ENCODE measurements around the gene PLCE1. TPM values are rescaled to one million over a fixed set of nuclear protein-coding genes. Genes with fewer than 3 reads are reported as not detected.

PLCE1 gene
- total and polyA plus RNA-seq, 2 experiments from 2014 or later = 1.6 to 1.9 TPM

- DNase-seq (ENCODE audit: low read depth in 1 of 2, low spot score in 1 of 2) = no peak
- Histone ChIP-seq H3K27ac (no peak overlapping the region), H3K4me3 (no peak overlapping the region), H3K9me3 (ENCODE audit: low read depth) (no peaks in the 10 kb centered on the region), H3K4me1 (ENCODE audit: low read depth) (peaks cover 4% of the 10 kb centered on the region), H3K36me3 (no peaks in the 10 kb centered on the region), H3K27me3 (no peaks in the 10 kb centered on the region)
- no peak for TF ChIP-seq CTCF (IDR thresholded peaks at IDR 0.05; ENCODE audit: low read depth, low read length)
Observed at GRCh38 chr10:94011296-94011695, 17.6 kb downstream of the PLCE1 start.

DNA sequence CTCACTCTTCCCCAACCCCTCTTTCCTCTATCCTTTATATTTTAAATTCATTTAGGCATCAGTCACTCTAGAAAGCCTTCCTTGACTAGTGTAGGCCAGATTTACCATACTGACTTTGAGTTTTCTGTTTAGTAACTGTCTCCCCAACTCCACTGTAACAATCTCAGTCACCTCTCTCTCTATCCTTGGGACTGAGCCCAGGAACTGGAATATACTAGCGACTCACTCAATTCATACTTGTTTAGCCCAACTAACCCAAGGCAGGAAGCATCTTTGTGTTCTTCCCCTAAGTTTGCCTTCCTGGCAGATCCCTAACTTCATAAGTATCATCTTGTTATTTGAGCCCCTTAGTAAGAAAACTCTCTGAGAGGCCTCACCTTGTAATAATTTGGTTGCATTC is 19.1 kb downstream of the PLCE1 start:
- TF ChIP-seq CTCF (IDR thresholded peaks at IDR 0.05; ENCODE audit: low read depth, low read length) = no peak
- no peak for DNase-seq (ENCODE audit: low read depth in 1 of 2, low spot score in 1 of 2)
- Histone ChIP-seq H3K9me3 (ENCODE audit: low read depth) (no peaks in the 10 kb centered on the region), H3K27me3 (no peaks in the 10 kb centered on the region), H3K4me3 (no peak overlapping the region), H3K36me3 (no peaks in the 10 kb centered on the region), H3K27ac (no peak overlapping the region), H3K4me1 (ENCODE audit: low read depth) (no peaks in the 10 kb centered on the region)

DNA sequence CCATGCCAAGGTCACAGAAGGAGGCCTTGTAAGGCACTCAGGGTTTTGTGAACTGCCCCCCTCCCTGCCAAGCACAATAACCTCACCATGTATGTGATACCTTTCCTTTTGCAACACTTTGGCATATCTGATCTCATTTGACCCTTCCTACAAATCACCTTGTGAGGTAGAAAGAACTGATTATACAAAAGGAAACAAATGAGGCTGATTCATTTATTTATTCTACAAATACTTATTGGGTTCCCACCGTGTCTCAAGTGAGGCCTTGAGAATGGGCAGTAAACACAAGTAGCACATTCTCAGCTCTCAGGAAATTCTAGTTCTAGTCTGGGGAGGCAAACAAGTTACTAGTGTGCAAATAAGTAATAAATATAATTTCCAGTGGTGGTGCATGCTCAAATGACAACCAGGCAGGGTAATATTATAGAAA is 19.6 kb downstream of the PLCE1 start:
- no peak for TF ChIP-seq CTCF (IDR thresholded peaks at IDR 0.05; ENCODE audit: low read depth, low read length)

GRCh38 chr10:94014304-94014703 is 20.6 kb downstream of the PLCE1 start:
- H3K9me3 ChIP-seq (ENCODE audit: low read depth) = no peaks in the 10 kb centered on the region
- no peak overlapping the region for H3K4me3 ChIP-seq
- no peak for TF ChIP-seq CTCF (IDR thresholded peaks at IDR 0.05; ENCODE audit: low read depth, low read length)
- H3K36me3 ChIP-seq = no peaks in the 10 kb centered on the region
- H3K4me1 ChIP-seq (ENCODE audit: low read depth) = no peaks in the 10 kb centered on the region
- H3K27me3 ChIP-seq = no peaks in the 10 kb centered on the region
- H3K27ac ChIP-seq = no peak overlapping the region
- DNase-seq (ENCODE audit: low read depth in 1 of 2, low spot score in 1 of 2) = no peak

More for the DNA sequence above, 19.6 kb downstream of the PLCE1 start:
- no peaks in the 10 kb centered on the region for H3K9me3 ChIP-seq (ENCODE audit: low read depth)
- H3K4me3 ChIP-seq = no peak overlapping the region
- no peaks in the 10 kb centered on the region for H3K36me3 ChIP-seq
- H3K27ac ChIP-seq = no peak overlapping the region
- H3K27me3 ChIP-seq = no peaks in the 10 kb centered on the region
- no peaks in the 10 kb centered on the region for H3K4me1 ChIP-seq (ENCODE audit: low read depth)
- no peak for DNase-seq (ENCODE audit: low read depth in 1 of 2, low spot score in 1 of 2)

- Histone ChIP-seq H3K4me1 (ENCODE audit: low read depth) (no peaks in the 10 kb centered on the region), H3K9me3 (ENCODE audit: low read depth) (no peaks in the 10 kb centered on the region), H3K27ac (no peak overlapping the region), H3K27me3 (no peaks in the 10 kb centered on the region), H3K36me3 (no peaks in the 10 kb centered on the region), H3K4me3 (no peak overlapping the region)
- no peak for DNase-seq (ENCODE audit: low read depth in 1 of 2, low spot score in 1 of 2)
- TF ChIP-seq CTCF (IDR thresholded peaks at IDR 0.05; ENCODE audit: low read depth, low read length) = no peak
Observed at GRCh38 chr10:94016727-94017714, 23.3 kb downstream of the PLCE1 start.
